HG02678 (cell line): ENCODE measurements around the gene MAPK11.
A peak's percentile ranks its signal among the peaks of the same experiment; 100 is the strongest.

Source experiments
- ATAC-seq: cut with Tn5 transposase; IDR thresholded peaks from one replicate; pipeline ENCODE4 v1.9.1; 2021; ENCODE audit warnings: mild to moderate bottlenecking, moderate library complexity; ENCODE audit not compliant: unreplicated experiment

The MAPK11 gene

GRCh38 chr22:50250555-50251476 lies 19.4 kb downstream of the MAPK11 start, which contains the start of gene HDAC10:
TSS of gene HDAC10 (minus strand) at chr22:50251265. CDS start at chr22:50251032, 233 bp downstream.
- peak; percentile 63 for ATAC-seq

GRCh38 chr22:50250249-50250554 lies 20.0 kb downstream of the MAPK11 start:
- ATAC-seq, result no peak

GRCh38 chr22:50249341-50250248 lies 20.6 kb downstream of the MAPK11 start:
- ATAC-seq, result no peak

GRCh38 chr22:50248196-50249081 lies 21.7 kb downstream of the MAPK11 start:
- ATAC-seq, result no peak

- no peak for ATAC-seq
Measured at GRCh38 chr22:50247748-50248147, 22.4 kb downstream of the MAPK11 start.

- no peak for ATAC-seq
Measured at GRCh38 chr22:50246242-50247175, 23.7 kb downstream of the MAPK11 start.

- no peak for ATAC-seq
Measured at GRCh38 chr22:50245214-50246072, 24.7 kb downstream of the MAPK11 start.

- ATAC-seq, result peak; percentile 74
Measured at GRCh38 chr22:50244420-50245213, 25.6 kb downstream of the MAPK11 start, which contains the start of gene TUBGCP6. TSS of gene TUBGCP6 (minus strand) at chr22:50245023. CDS start at chr22:50244459, 564 bp downstream.

- ATAC-seq, result no peak
Measured at GRCh38 chr22:50243685-50244419, 26.3 kb downstream of the MAPK11 start.

- ATAC-seq, result no peak
Measured at GRCh38 chr22:50242406-50242949, 27.7 kb downstream of the MAPK11 start.

- ATAC-seq, result no peak
Measured at GRCh38 chr22:50238755-50239154, 31.4 kb downstream of the MAPK11 start.

GRCh38 chr22:50236731-50237409 lies 33.3 kb downstream of the MAPK11 start:
- ATAC-seq, result no peak

GRCh38 chr22:50233223-50233622 lies 37.0 kb downstream of the MAPK11 start:
- ATAC-seq, result no peak

- no peak for ATAC-seq
Measured at GRCh38 chr22:50232481-50233151, 37.6 kb downstream of the MAPK11 start.

- no peak for ATAC-seq
Measured at GRCh38 chr22:50229370-50229769, 40.8 kb downstream of the MAPK11 start.

GRCh38 chr22:50228366-50228765 lies 41.8 kb downstream of the MAPK11 start:
- no peak for ATAC-seq
